Left lung (tissue), 10 donors: ENCODE measurements around the gene SMCO1. TPM values are rescaled to one million over a fixed set of nuclear protein-coding genes. Genes with fewer than 3 reads are reported as not detected.

Experiments
- ATAC-seq: fragments of 200-7000 bp; cut with Tn5 transposase; one replicate; pipeline ENCODE4 v1.9.1; 2020; ENCODE audit warnings: moderate library complexity
- DNase-seq, 4 donors: peaks; one replicate each; pipeline ENCODE4 v3.0.0-alpha.2; 2013 to 2020
- H3K27ac ChIP-seq, 2 donors: fragments of 200-600 bp; sonication (generic) in 1 of 2; one replicate each; pipeline versions ENCODE4 v1.5.0 to v1.8.0; 2020 to 2021
- H3K27me3 ChIP-seq, 2 donors: fragments of 200-600 bp; sonication (generic) in 1 of 2; one replicate each; pipeline versions ENCODE4 v1.5.0 to v1.8.0; 2020 to 2021
- H3K36me3 ChIP-seq, 2 donors: fragments of 200-600 bp; sonication (generic) in 1 of 2; one replicate each; pipeline versions ENCODE4 v1.5.0 to v1.8.0; 2020 to 2021
- H3K4me1 ChIP-seq, 2 donors: fragments of 200-600 bp; one replicate each; pipeline ENCODE4 v1.8.0; 2021
- H3K4me3 ChIP-seq, 2 donors: fragments of 200-600 bp; sonication (generic) in 1 of 2; one replicate each; pipeline versions ENCODE4 v1.5.0 to v1.8.0; 2020 to 2021; ENCODE audit warnings: mild to moderate bottlenecking in 1 of 2
- H3K9me3 ChIP-seq, 2 donors: fragments of 200-600 bp; sonication (generic) in 1 of 2; one replicate each; pipeline versions ENCODE4 v1.5.0 to v1.8.0; 2020 to 2021
- CTCF ChIP-seq, 2 donors: fragments of 200-600 bp; sonication (generic) in 1 of 2; IDR thresholded peaks; one replicate each; pipeline versions ENCODE4 v1.5.0 to v1.8.0; 2021; ENCODE audit warnings: antibody characterized with exemption in 2 of 2
- intact Hi-C, 2 donors: fragments of 100-400 bp; cut with DNase I; formaldehyde crosslinking; loops; one replicate each; pipeline versions ENCODE4 v1.11.2 to v1.14.2; 2022
- polyA plus RNA-seq, 6 donors: library from polyadenylated mRNA; unstranded; fragments of 120-200 nt; gene quantifications; one replicate each; pipeline ENCODE4 v1.2.1, GENCODE V29; 2013; ENCODE audit not compliant: insufficient read length in 6 of 6
- total RNA-seq, 2 donors: library from RNA; stranded (reverse); fragmentation: NEBNext Ultra II Directional; extraction: Animal tissue kit (Norgen Biotek cat#: 25700); gene quantifications; one replicate each; pipeline ENCODE4 v1.2.1, GENCODE V29; 2021
- donor health status: DM: no; HTN: yes; CAD: no.
- donor health status: DM: no; HTN: no; CAD: no.

The SMCO1 gene
- total and polyA plus RNA-seq, 8 donors, result 0.07 TPM; not detected in 7

- Histone ChIP-seq H3K9me3 (no peaks in the 10 kb centered on the region), H3K4me3 (no peak overlapping the region), H3K27me3 (no peaks in the 10 kb centered on the region), H3K27ac (no peak overlapping the region), H3K36me3 (peaks cover 0 to 11% of the 10 kb centered on the region in 2 donors), H3K4me1 (peaks cover 0 to 6% of the 10 kb centered on the region in 2 donors)
- ATAC-seq (no peak), DNase-seq (no peak)
- no peak for TF ChIP-seq CTCF (IDR thresholded peaks at IDR 0.05)
- intact Hi-C loops, result no loop called here
Measured at GRCh38 chr3:196493292-196493691, 21.9 kb downstream of the SMCO1 start.

- intact Hi-C loops, result no loop called here
- Histone ChIP-seq H3K4me1 (peaks cover 0 to 6% of the 10 kb centered on the region in 2 donors), H3K4me3 (no peak overlapping the region), H3K36me3 (peaks cover 0 to 23% of the 10 kb centered on the region in 2 donors), H3K27me3 (no peaks in the 10 kb centered on the region), H3K27ac (no peak overlapping the region), H3K9me3 (no peaks in the 10 kb centered on the region)
- DNase-seq (no peak), ATAC-seq (no peak)
- no peak for TF ChIP-seq CTCF (IDR thresholded peaks at IDR 0.05)
Measured at GRCh38 chr3:196492080-196492479, 23.1 kb downstream of the SMCO1 start.

- Histone ChIP-seq H3K27me3 (no peaks in the 10 kb centered on the region), H3K27ac (no peak overlapping the region), H3K4me1 (peaks cover 0 to 6% of the 10 kb centered on the region in 2 donors), H3K4me3 (no peak overlapping the region), H3K9me3 (no peaks in the 10 kb centered on the region), H3K36me3 (peaks cover 0 to 36% of the 10 kb centered on the region in 2 donors)
- ATAC-seq (no peak), DNase-seq (no peak)
- TF ChIP-seq CTCF (IDR thresholded peaks at IDR 0.05), result no peak
- intact Hi-C loops, result no loop called here
Measured at GRCh38 chr3:196489747-196490146, 25.4 kb downstream of the SMCO1 start.

- Histone ChIP-seq H3K27ac (no peak overlapping the region), H3K9me3 (no peaks in the 10 kb centered on the region), H3K4me1 (peaks cover 0 to 3% of the 10 kb centered on the region in 2 donors), H3K27me3 (no peaks in the 10 kb centered on the region), H3K4me3 (no peak overlapping the region), H3K36me3 (peaks cover 0 to 71% of the 10 kb centered on the region in 2 donors)
- ATAC-seq (no peak), DNase-seq (no peak)
- TF ChIP-seq CTCF (IDR thresholded peaks at IDR 0.05), result no peak
- intact Hi-C loops, result no loop called here
Measured at GRCh38 chr3:196486263-196486662, 28.9 kb downstream of the SMCO1 start.

GRCh38 chr3:196477678-196478077, 37.5 kb downstream of the SMCO1 start:
- DNase-seq, result no peak
- Histone ChIP-seq H3K4me1 (no peaks in the 10 kb centered on the region), H3K36me3 (peaks cover 0 to 99% of the 10 kb centered on the region in 2 donors), H3K4me3 (no peak overlapping the region), H3K27ac (no peak overlapping the region), H3K9me3 (no peaks in the 10 kb centered on the region), H3K27me3 (no peaks in the 10 kb centered on the region)
- intact Hi-C loops, result no loop called here
- no peak for TF ChIP-seq CTCF (IDR thresholded peaks at IDR 0.05)
- ATAC-seq, result no peak
